D721Med (cell line): Measurements from ENCODE around the gene PHTF1.

Experiments
- DNase-seq: peaks from one replicate; pipeline ENCODE4 v3.0.0; 2011; ENCODE audit warnings: low spot score; ENCODE audit not compliant: insufficient read length
- FAIRE-seq: peaks from 2 replicates; lab custom pipeline; 2011; peaks lifted over from hg19 to GRCh38; lab: Jason Lieb, UNC
- TF ChIP-seq, protein P1 (sequence below): IDR thresholded peaks from 2 replicates; pipeline ENCODE4 v1.5.1; 2012; ENCODE audit warnings: mild to moderate bottlenecking, control low read depth; ENCODE audit not compliant: insufficient read depth; ENCODE audit errors: missing control alignments

PHTF1 gene

DNA sequence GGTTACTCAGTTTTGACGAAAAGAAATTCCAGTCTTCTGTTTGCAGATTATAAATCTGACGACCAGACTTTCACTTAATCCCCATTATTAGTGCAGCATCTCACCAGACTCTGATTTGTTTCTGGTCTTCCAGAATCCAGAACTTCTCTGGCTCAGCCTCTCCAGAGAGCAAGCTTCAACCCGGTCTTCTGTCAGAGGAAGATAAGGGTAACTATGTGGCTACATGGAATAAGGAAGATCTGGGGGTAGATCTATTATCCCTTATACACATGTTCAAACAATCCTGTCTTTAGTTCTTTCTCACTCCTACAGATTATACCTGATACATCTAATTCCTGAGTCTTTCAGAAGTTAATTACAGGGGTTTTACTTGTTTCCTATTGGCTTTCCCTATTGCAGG lies 9.9 kb downstream of the PHTF1 start:
- TF ChIP-seq, protein P1, sequence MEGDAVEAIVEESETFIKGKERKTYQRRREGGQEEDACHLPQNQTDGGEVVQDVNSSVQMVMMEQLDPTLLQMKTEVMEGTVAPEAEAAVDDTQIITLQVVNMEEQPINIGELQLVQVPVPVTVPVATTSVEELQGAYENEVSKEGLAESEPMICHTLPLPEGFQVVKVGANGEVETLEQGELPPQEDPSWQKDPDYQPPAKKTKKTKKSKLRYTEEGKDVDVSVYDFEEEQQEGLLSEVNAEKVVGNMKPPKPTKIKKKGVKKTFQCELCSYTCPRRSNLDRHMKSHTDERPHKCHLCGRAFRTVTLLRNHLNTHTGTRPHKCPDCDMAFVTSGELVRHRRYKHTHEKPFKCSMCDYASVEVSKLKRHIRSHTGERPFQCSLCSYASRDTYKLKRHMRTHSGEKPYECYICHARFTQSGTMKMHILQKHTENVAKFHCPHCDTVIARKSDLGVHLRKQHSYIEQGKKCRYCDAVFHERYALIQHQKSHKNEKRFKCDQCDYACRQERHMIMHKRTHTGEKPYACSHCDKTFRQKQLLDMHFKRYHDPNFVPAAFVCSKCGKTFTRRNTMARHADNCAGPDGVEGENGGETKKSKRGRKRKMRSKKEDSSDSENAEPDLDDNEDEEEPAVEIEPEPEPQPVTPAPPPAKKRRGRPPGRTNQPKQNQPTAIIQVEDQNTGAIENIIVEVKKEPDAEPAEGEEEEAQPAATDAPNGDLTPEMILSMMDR, result no peak
- no peak for FAIRE-seq
- no peak for DNase-seq

DNA sequence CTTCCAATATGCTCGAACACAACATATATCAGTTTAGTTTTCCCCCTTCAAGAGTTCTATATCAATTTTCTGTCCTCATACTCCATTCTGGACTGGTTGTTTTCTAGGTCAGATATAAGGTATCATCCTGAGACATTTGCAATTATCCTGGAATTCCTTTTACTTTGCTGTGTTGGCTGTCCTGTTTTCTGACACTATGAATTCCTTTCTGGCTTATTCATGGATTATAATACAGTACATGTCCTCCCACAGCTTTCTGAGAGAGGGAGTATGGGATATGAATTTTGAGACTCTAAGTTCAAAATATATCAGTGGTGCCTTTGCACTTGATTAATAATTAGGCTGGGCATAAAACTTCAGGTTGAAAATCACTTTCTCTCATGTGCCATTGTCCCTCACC lies 11.9 kb downstream of the PHTF1 start:
- TF ChIP-seq, protein P1, result no peak
- DNase-seq (no peak), FAIRE-seq (no peak)

DNA sequence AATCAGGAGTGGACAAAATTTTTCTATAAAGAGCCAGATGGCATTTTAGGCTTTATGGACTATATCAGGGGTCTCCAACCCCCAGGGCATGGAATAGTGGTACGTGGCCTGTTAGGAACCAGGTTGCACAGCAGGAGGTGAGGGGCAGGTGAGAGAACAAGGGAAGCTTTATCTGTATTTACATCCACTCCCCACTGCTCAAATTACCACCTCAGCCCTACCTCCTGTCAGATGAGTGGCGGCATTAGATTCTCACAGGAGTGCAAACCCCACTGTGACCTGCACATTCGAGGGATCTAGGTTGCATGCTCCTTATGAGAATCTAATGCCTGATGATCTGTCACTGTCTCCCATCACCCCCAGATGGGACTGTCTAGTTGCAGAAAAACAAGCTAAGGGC lies 13.9 kb downstream of the PHTF1 start:
- DNase-seq, result no peak
- FAIRE-seq, result no peak
- TF ChIP-seq, protein P1, result no peak

DNA sequence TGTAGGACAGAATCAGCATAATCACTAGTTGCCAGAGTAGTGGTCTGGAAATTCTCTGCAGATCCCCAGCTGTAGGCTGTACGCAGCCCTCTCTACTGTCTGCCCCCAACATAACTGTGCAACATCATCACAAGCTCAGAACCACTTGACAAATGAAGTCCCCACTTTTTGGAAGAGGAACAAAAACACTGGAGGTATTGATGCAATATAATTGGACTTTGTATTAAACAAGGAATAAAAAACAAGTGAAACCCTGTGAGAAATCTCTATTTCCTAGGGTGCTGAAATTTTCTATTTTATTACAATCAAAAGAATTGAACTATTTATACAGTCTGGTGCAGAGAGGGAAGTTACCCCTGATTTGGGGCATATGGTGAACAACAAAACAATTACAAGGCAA lies 15.2 kb downstream of the PHTF1 start:
- FAIRE-seq (no peak), DNase-seq (no peak)
- TF ChIP-seq, protein P1, result no peak

DNA sequence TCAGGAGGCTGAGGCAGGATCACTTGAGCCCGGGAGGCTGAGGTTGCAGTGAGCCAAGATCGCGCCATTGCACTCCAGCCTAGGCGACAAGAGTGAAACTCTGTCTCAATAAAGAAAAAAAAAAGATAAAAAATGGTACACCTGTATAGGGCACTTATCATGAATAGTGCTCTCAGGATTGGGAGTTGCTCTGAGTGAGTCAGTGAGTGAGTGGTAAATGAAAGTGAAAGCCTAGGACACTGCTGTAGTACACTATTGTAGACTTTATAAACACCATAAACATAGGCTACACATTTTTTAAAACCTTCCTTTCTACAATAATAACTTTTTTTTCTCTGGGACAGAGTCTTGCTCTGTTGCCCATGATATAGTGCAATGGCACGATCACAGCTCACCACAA lies 16.8 kb downstream of the PHTF1 start:
- FAIRE-seq, result no peak
- DNase-seq, result no peak
- TF ChIP-seq, protein P1, result no peak

DNA sequence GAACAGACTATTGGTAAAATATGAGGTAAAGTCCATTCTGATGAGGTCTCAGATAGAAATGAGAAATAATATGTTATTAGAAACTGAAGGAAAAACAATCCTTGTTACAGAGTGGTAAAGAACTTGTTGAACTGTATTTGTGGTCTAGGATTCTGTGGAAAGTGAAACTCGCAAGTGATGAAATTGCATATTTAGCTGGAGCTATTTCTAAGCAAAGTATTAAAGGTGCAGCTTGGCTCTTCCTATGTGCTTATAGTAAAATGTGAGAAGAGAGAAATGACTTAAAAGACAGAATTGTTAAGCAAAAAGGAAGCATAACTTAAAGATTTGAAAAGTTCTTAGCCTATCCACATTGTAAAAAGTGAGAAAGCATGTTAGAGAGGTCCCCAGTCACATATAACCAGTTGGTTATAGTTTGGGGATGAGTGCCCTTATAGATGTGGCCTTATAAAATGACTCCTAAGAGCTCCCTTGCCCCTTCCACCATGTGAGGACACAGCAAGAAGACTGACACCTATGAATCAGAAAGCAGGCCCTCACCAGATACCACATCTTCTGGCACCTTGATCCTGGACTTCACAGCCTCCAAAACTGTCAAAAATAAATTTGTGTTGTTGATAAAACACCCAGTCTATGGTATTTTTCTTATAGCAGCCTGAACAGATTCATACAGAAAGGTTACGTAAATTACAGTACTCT lies 24.8 kb downstream of the PHTF1 start:
- no peak for DNase-seq
- TF ChIP-seq, protein P1, result no peak
- no peak for FAIRE-seq

DNA sequence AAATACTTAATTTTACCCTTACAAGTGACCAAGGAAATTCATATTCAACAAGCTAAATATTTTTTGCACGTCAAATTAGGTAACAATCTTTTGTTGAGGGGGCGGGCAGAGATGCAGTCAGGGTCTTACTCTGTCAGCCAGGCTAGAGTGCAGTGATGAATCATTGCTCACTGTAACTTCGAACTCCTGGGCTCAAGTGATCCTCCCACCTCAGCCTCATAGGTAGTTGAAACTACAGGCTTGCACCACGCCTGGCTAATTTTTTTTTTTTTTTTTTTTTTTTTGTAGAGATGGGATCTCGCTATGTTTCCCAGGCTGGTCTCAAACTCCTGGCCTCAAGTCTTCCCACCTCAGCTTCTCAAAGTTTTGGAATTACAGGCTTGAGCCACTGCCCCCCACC lies 26.5 kb downstream of the PHTF1 start:
- DNase-seq, result no peak
- no peak for FAIRE-seq
- TF ChIP-seq, protein P1, result no peak
